Aorta (tissue), 4 donors: ENCODE data around the gene WDR19. TPM values are rescaled to one million over a fixed set of nuclear protein-coding genes. Genes with fewer than 3 reads are reported as not detected.

ENCODE experiments used
- polyA plus RNA-seq, 2 donors: library from polyadenylated mRNA; stranded (reverse); fragments of 200-250 nt; gene quantifications; one replicate each; pipeline ENCODE4 v1.2.3, GENCODE V29; 2013
- total RNA-seq, 2 donors: library from RNA; stranded (reverse); fragmentation: NEBNext Ultra II Directional; extraction: Animal tissue kit (Norgen Biotek cat#: 25700); gene quantifications; one replicate each; pipeline ENCODE4 v1.2.1, GENCODE V29; 2021
- donor health status: healthy with polysubstance abuse.
- donor health status: Bipolar disorder and iron deficiency.
- donor health status: DM: no; HTN: no; CAD: no.
- donor health status: DM: yes; HTN: yes; CAD: no.

Gene WDR19
- total and polyA plus RNA-seq, 4 donors = 24.0 to 86.9 (median 52.1) TPM

Other genes starting within 250 kb of the WDR19 start
- gene TMEM156, start 150.1 kb upstream of the WDR19 start, total RNA-seq = under 1 TPM; 0.30 to 0.52 TPM
- gene TMEM156, start 150.1 kb upstream of the WDR19 start, polyA plus RNA-seq = under 1 TPM; 0.05 to 0.25 TPM
- gene KLHL5, start 120.3 kb upstream of the WDR19 start, total RNA-seq = 10 to 100 TPM; 31.7 to 40.0 TPM
- gene KLHL5, start 120.3 kb upstream of the WDR19 start, polyA plus RNA-seq = 10 to 100 TPM; 11.2 to 24.8 TPM
- 10 to 100 TPM; 36.3 to 58.3 TPM for gene RFC1, start 183.8 kb downstream of the WDR19 start, total RNA-seq
- 10 to 100 TPM; 13.0 to 14.1 TPM for gene RFC1, start 183.8 kb downstream of the WDR19 start, polyA plus RNA-seq
- gene KLB, start 224.4 kb downstream of the WDR19 start, total RNA-seq = not detected
- under 1 TPM in 1 of 2 donors, not detected in 1; 0.13 TPM for gene KLB, start 224.4 kb downstream of the WDR19 start, polyA plus RNA-seq